ENCODE data around the gene NRXN2.

The NRXN2 gene

DNA sequence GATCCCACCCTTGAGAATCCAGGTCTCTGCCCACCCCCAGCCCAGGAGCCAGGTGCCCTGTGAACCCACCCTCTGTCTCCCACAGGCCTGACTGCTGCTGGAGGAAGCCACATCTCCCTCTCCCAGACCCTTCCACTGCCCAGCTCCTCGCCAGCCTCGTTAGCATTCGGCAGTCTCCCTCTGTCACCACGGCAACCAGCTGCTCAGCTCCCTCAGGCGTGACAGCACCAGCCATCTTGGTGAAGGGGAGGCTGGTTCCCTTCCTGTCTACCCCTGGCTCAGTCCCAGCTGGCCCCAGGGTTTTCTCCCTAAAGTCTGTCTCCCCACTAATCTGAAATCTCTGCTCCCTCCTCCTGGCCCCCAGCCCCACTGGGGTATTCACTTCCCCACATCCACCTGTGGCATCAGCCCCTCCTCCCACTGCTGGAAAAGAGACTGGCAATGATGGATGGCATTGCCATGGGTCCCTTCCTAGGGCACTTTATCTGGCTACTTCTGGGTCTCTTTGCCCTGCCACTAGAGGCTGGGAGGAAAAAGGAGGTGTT, 28.1 kb downstream of the NRXN2 start:
- DNase-seq, result no peak

DNA sequence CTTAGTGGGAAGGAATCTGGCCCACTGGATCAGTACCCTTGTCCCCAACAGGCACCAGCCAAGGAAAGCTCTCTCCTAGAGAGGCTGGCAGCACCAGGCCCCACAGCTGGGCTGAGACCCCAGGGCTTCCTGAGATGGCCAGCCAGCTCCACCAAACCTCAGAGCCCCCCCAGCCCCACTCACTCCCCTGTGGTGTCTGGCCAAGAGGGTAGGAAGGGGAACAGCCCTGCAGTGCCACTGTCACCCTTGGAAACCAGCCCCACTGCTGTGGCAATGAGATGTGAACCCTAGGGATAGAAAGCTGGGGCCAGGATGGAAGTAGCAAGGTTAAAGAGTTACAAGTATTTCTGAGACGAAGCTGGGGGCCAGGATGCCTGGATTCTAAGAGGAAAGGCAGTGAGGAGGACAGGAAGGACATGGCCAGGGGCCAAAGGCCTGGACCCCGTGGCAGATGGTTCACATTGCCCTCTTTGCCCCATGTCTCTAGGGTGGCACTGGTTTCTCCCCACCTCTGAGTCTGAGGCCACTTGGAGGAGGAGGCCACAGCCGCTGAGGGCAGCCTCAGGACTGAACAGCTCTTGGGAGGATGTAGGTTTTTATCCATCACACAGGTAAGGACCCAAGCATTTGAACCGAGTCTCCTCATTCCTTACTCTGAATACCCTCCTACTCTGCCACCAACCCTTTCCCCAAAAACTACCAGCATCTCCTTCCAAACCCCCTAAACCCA, 28.8 kb downstream of the NRXN2 start:
- no peak for DNase-seq

DNA sequence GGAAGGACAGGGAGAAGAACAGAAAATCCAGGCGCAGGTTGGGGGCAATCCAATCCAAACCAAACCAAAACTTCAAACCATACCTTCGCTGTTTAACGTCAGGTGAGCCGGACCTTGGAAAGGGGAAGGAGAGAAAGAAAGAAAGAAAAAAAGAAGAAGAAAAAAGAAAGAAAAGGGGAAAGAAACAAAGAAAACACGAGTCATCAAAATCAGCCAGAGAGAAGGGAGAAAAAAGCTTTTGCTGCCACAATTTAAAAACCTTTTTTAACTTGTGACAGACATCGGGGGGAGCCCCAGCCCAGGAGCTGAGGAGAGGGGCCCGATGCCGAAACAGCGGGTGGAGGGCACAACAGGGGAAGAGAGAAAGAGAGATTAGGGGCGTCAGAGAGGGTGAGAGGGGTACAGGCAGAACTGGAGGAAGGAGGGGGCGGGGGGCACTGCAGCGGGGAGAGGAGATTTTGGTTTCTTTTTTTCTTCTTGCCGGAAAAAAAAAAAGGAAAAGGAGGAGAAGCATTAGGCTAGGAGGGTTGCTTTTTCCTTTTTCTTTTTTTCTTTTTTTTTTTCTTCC, 30.1 kb downstream of the NRXN2 start:
- no peak for DNase-seq

DNA sequence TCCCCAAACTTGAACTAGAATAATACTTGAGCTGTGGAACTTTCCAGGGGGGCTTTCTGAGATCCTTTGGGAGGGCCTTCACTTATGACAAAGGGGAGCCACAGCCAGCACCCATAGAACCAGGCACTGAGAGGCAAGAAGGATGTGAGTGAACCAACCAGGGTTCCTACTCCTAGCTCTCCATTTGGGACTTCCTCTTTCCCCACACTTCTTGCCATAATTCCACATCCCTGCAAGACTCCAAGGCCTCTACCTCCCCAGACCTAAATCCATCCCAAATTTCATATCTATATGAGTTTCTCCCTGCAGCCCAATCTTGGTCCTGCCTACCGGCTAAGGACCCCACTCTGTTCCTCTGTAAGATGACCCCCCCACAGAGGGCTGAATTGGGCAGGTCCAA, 31.5 kb downstream of the NRXN2 start:
- no peak for DNase-seq

DNA sequence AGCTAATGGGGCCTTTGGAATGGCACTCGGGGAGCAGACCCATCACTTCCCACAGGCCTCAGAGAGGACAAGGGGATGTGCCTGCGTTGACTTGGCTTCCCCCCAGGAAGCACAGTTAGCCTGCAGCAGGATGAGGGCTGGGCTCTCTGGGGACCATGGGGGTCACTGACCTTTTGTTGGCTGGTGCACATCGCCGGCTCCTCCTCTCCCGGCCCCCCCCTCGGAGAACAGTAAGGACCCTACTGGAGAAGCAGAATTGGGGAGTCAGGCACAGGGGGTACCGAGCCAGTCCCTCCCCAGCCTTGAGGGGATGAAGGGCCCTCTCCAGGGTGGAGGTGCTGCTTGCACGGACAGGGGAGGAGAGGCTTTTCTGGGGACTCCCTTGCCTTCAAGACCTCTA, 32.8 kb downstream of the NRXN2 start:
- no peak for DNase-seq

DNA sequence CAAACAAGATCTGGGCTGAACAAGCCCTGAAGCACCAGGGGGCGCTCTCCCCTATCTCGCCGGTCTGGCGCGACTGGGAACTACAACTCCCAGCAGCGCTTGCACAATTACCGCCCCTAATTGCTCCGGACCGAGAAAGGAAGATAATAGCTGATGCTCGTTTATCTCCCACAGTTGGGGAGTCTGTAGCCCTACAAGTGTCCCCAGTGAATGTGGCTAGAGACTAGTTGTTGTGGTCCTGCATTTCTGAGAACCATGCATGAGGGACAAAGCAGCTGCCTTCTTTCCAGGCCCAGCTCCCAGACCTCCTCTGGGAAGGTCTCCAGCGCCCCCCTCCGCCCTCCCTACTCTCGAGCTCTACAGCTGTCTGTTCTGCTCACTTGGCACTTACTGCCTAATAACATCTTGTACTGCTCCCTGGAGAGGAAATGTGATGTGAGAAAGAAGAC, 34.4 kb downstream of the NRXN2 start:
- peak; percentile 85 for DNase-seq

DNA sequence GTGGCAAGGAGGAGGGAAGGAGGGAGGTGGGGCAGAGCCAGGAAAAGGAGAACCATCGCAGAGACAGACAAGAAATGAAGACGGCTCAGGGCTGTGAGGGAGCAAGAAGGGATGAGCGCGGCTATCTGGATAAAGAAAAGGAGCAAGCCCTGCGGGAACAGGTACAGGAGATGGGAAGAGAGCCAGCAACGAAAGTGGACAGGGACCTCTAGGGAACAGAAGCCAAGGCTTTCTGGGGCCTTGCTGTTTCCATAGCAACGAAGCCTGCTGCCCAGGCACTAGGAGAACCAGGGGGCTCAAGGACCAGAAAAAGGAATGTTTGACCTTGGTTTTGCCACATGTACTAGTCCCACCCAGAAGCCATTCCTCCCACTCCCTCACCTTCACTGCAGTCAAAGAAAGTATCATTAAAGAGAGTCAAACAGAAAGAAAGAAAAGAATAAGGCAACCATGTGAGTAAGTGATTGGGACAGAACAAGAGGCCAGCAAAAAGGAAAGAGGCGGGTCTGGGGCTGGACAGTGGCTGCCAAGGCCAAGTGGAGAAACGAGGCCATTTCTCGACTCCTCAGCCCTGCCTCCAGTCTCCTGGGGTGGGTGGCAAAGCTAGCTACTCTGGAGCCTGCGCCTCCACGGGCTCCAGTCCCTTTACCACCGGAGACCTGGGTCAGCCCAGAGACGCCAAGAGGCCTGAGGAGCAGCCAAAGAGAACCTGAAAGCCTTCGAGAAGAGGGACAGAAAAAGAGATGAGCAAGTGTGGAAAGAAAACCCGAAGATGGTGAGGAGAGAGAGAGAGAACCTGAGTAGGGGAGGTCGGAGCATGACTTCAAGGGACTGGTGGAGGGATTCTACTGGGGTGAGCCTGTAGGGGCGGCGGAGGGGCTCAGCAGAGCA, 35.1 kb downstream of the NRXN2 start:
- no peak for DNase-seq

DNA sequence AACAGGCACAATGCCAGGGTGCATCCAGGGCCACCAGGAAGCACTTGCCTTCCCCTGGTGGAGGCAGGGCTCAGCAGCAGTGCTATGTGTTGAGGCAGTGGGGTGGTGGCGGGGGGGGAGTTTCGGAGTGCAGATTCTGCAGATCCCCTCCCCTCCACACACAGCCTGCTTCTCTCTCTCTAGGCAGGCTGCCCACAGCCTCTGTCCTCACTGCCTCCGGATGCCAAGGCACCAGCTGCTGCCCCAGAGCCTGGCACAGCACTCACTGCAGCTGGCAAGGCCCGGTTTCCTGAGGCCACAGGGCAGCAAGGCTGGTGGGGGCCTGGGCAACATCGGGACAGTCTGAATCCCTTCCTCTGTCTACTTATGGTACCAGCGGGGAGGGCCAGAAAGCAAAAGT, 35.8 kb downstream of the NRXN2 start:
- no peak for DNase-seq

DNA sequence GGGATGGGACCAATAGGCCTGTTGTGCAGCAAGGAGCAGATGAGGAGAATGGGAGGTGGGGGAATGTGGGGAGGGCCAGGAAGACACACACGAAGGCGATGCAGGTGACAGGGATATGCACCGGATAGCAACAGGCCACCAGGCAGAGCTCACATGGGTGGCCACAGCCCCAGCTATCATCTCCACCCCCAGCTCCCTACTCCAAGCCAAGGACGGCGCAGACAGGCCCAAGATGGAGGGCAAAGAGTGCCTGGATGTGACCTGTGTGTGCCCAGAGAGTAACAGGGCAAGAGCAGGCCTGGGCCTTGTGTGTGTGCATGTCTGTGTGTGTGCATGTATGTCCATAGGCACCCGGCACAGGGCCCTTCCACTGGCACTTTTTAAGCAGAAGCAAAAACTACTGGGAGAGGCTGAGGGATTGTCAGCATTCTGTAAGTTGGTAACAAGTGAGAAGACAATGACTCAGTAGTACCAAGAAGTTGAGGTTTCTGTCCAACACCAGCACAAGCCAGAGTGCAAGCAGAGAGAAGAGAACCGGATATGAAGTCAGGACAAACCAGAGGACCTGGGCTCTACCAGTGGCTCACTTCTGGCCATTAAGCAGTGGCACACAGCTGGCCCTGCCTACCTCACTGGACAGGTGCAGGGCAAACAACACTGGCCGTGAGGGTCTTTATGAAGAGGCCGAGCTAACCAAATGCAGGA, 36.4 kb downstream of the NRXN2 start:
- no peak for DNase-seq

DNA sequence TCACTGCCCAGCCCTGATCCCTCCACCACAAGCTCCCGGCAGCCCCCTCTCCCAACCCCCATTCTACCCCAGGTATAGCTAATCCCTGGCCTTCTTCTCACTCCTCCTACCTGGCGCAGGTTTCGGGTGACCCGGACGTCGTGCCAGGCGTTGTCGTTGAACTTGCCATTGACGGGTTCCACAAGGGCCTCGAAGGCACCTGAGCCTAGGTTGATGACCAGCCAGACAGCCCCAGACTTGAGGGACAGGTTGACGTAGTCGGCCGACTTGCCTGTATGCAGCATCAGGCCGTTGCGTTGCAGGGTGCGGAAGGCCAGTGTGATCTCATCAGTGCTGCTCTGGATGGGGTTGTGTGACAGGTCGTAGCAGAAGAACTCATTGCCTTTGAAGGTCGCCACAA, 37.5 kb downstream of the NRXN2 start:
- no peak for DNase-seq

DNA sequence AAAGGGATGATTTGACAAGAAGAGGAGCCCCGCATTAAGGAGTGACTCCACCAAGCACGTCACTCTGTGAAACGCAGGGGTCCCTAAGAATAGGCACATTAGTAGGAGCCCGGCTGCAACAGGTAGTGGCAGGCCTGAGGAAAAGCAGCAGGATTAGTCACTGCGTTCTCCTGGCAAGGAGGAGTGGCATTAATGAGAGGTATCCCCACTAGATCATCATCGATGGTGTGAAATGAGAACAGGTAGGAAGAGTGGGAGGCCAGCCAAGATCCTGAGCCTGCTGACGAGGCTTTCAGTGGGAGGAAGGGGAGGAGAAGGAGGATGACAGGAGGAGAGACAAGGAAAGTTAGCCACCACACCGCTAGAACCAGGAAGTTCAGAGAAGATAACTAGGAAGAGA, 38.6 kb downstream of the NRXN2 start:
- DNase-seq, result no peak

DNA sequence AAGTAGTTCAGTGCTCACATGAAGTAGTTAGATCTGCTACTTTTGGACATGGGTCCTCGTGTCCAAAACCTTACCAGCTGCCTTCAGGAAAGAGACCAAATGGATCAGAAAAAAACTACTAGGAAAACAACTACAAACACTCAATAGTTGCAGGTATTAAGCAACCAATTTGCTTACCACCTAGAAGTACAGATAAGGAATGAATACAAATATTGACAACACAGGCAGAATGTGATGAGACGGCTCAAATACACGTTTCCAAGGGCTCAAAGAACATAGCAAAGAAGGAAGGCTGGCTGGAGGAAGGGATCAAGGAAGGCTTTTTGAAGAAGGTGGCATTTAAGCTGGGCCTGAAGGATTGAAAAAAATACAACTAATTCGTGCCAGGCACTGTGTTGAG, 41.8 kb downstream of the NRXN2 start:
- no peak for DNase-seq

DNA sequence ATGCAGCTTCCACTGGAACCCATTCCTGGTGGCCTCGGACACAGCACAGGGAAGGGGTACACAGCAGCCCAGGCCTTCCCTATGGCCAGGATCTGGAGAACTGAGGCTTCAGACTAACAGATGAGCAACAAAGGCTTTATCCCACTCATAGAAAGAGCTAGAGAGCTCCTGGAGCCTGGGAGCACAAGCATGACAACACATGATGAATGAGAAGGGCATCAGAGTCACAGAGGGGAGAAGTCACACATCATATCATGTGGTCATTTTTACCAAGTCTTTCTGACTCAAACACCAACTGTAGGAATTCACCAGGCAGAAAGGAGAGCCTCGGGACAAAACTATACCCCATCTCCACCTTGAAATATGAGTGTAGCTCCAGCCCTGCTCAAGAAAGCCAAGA, 43.2 kb downstream of the NRXN2 start:
- DNase-seq, result no peak

DNA sequence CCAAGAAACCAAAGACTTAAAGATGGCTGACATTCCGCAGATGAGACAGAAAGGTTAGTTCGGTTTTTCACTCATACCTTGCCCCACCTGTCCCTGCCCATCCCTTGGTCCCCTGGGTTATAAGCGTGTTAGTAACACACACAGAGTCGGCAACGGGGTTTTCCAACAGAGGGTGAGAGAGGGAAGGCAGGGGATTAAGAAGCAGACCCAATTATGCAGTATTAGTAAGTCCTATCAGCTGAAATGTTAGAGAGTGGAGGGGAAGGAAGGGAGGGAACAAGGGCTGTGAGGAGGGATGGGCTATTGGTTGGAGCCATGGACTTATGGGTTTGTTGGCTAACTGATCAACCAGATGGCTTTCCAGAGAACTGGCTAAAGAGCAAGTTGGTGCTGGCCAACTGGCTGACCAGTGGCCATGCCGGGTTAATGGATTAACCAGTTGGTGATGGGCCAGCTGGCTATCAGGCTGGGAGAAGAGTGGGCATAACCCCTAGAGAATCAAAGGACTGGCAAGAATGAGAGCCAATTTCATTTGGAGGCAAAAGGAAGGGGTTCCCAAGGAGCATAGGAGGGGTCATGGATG, 45.5 kb downstream of the NRXN2 start:
- DNase-seq, result no peak

DNA sequence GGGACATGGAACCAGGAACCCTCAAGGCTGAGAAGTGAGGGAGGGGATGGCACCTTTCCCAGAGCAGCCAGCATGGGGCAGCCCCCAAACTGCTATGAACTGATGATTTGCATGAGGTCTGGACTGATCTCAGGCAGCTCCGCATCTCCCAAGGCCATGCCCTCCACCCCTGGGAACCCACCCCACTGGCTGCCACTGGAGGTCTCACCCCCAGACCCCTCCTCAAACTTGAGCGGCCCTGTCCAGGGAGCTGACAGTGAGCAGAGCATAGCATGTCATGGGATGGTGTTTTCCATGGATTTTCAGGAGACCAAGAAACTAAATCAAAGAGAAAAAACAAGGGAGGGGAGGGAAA, 46.8 kb downstream of the NRXN2 start:
- no peak for DNase-seq

DNA sequence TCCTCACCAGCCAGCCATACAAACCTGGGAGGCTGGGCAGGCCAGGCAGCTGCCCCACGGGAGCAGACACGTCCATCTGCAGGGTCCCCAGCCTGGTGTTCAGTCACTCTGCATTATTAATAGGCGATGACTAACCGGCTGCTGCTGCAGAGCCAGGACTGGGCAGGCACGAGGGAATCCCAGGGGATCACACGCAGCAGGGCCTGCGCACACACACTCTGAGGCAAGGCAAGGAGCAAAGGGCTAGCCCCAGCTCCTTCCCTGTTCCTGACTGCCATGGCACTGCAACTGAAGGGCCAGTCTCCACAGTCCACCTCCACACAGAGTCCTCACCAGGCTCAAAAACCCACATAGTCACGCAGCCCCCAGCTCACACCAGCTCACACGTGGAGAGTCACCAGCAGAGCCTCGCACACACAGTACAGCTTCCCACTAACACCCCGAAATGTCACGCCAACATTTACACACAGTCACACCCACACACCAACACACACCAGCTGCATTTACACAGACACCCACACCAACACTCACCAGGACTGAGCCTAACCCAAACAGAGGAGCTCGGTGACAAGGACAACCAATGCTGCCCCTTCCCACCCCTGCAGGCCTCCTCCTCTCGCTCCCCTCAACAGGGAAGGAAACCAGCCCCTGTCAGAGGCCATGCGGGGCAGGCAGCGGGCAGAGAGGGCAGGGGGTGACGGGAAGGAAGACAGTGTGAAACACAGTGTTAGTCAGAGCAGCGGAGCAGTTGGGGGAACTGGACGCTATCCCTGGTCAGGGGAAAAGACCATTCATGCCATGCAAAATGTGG, 47.3 kb downstream of the NRXN2 start:
- no peak for DNase-seq

DNA sequence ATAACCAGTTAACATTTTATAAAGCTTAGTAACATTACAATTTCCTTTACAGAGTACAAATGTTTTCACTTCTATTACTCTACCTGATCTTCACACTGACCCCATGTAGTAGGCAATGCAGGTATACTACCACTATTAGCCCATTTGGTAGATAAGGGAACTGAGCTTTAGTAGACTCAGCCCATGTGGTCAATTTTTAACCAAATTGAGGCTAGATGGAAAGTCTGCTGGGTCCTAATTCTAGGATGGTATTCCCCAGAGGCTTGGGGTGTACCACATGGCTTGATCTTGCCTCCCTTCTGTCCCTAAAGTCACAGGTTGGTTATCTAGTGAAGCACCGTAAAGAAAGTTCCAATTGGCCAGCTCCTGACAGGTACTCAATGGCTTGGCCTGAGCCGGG, 48.2 kb downstream of the NRXN2 start:
- no peak for DNase-seq

DNA sequence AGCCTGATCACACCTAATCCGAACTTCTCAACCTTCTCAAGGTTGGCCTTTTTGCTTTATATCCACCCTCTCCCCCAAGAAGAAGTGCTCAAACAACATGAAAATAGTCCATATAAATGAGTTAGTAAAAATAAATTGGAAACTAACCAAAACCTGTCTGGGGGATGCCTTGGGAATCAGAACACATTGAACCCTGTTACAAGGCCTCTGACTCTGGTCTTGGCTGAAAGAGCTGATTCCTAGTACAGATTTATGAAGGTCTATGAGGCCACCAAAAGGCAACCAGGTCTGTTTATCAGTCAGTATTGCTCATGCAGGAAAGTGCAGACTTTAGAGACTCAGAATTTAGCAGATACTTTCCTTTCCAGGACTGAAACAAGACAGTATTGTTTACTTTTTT, 49.7 kb downstream of the NRXN2 start:
- DNase-seq, result no peak

DNA sequence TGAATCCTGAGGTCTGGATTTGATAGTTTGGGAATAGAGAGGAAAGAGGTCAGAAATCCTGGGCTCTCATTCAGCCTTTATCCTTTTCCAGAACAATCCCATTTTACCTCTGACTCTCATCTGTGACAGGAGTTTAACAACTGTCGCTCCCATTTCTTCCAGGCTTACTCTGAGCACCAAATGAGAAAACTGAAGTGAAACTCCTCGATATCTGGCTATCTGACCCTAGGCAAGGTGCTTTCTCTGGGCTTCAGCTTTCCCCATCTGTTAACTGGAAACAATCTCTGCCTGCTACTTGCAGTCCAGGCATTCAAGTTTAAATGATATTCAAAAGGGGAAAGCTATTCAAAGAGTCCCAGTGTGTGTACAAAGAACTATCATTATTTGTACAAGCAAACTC, 50.1 kb downstream of the NRXN2 start:
- no peak for DNase-seq

DNA sequence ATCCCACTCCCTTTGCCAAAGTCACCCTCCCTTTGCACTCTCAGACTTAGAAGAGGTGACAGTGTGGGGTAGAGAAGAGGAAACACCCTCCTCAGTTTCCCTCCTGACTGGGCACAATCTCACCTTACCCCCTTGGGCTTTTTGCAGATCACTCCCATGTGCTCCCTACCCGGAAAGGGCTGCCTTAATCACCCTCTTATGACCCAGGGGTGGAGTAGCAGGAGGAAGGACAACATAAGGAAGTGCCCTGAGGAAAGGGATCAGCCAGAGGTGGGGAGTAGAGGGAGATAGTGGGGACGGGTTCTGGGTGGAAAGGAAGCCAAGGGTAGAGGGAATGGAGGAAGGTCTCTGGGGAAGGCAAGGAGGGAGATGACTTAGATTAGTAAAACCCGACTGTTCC, 52.0 kb downstream of the NRXN2 start:
- no peak for DNase-seq

DNA sequence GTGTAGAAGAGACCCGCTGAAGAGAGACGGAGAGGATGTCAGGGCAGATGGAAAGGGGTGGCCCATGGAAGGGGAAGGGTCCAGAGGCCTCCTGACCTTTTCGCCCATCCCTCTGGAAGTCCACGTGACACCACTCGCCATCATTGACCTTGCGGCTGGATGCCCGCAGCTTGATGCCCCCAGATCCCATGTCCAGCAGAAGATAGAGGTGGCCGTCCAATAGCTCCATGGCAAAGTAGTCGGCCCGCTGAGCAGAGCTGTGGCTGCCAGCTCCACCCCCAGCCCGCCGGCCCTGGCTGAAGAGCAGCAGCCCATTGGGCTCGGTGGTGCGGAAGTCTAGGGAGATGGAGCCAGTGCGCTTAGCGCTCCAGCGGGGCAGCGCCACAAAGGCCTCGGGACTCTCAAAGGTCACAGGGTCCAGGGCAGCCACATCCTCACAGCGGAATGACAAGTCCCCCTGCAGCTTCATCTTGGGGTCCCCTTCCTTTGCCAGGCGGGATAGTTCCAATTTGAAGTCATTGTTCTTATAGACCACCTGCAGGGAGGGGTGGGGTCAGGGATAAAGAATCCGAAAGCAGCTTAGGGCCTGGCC, 55.7 kb downstream of the NRXN2 start:
- no peak for DNase-seq

DNA sequence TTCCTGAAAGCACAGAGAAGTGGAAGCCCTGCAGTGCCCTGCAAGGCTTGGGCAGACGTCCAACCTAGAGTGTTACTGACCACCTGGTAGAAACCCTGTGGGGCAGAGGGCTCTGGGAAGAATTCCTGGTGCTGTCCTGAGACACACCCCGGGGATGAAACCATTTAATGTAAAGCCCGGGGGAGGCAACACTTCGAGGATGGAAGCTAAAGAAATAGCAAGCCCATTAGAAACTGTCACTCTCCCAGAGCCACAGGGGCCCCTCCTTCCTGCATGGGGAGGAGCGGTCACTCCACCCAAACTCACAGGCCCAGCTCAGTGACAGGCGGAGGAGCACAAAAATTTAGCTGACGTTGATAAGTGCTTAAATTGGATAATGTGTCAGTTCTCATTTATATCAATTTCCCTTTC, 57.6 kb downstream of the NRXN2 start:
- no peak for DNase-seq
